H1 (cell line): ENCODE measurements around the gene DSE. TPM values are rescaled to one million over a fixed set of nuclear protein-coding genes. Genes with fewer than 3 reads are reported as not detected.

Experiments used
- CTCF ChIA-PET: fragments of 300-600 bp; sonication (Branson Sonifier 250); formaldehyde crosslinking; loops from one replicate; lab custom pipeline; 2021; ENCODE audit not compliant: partially characterized antibody; lab: Charles Lee
- POLR2A ChIA-PET: fragments of 300-600 bp; sonication (Branson Sonifier 250); formaldehyde crosslinking; loops from one replicate; lab custom pipeline; 2021; ENCODE audit warnings: inconsistent platforms; ENCODE audit not compliant: partially characterized antibody; lab: Charles Lee
- DNase-seq, 2 experiments: peaks; one replicate each; pipeline versions ENCODE4 v3.0.0 to v3.0.0-alpha.2; 2010 to 2022; ENCODE audit warnings: low spot score in 2 of 2, low read depth in 1 of 2, mixed read lengths in 1 of 2
- FAIRE-seq: peaks from 2 replicates; lab custom pipeline; 2011; peaks lifted over from hg19 to GRCh38; lab: Jason Lieb, UNC
- H2AFZ ChIP-seq: 2 replicates; pipeline ENCODE4 v1.8.1; 2012; ENCODE audit warnings: low read length, inconsistent platforms
- H2AK5ac ChIP-seq: 2 replicates; pipeline ENCODE4 v1.6.1; 2013; ENCODE audit warnings: low read depth, low read length
- H2BK120ac ChIP-seq: replicated peaks from 2 replicates; pipeline ENCODE3; 2013; ENCODE audit warnings: low read depth, low read length, inconsistent platforms
- H2BK12ac ChIP-seq: 2 replicates; pipeline ENCODE4 v1.6.1; 2013; ENCODE audit warnings: low read depth, low read length
- H2BK15ac ChIP-seq: 2 replicates; pipeline ENCODE4 v1.6.1; 2013; ENCODE audit warnings: low read length
- H2BK20ac ChIP-seq: 2 replicates; pipeline ENCODE4 v1.6.1; 2013; ENCODE audit warnings: low read length
- H2BK5ac ChIP-seq: 2 replicates; pipeline ENCODE4 v1.6.1; 2013; ENCODE audit warnings: low read depth, low read length
- H3K14ac ChIP-seq: 2 replicates; pipeline ENCODE4 v1.6.1; 2013; ENCODE audit warnings: inconsistent platforms; ENCODE audit not compliant: insufficient read length
- H3K18ac ChIP-seq: 2 replicates; pipeline ENCODE4 v1.6.1; 2013; ENCODE audit warnings: low read length; ENCODE audit errors: extremely low read depth
- H3K23ac ChIP-seq: 2 replicates; pipeline ENCODE4 v1.6.1; 2013; ENCODE audit warnings: inconsistent platforms; ENCODE audit not compliant: insufficient read length
- H3K23me2 ChIP-seq: 2 replicates; pipeline ENCODE4 v1.6.1; 2013; ENCODE audit warnings: low read depth, low read length
- H3K27ac ChIP-seq: 2 replicates; pipeline ENCODE4 v1.6.1; 2011; ENCODE audit warnings: low read depth, low read length, inconsistent platforms
- H3K27me3 ChIP-seq, 4 experiments: replicated peaks in 1 of 4; 1 replicate in 1 of 4; 2 replicates in 3 of 4; pipeline versions ENCODE4 v1.6.1 to v1.8.1; 2011 to 2013; ENCODE audit warnings: low read length in 3 of 4, mild to moderate bottlenecking in 3 of 4, inconsistent platforms in 2 of 4, mixed read lengths in 2 of 4, moderate library complexity in 1 of 4; ENCODE audit not compliant: control insufficient read depth in 3 of 4, insufficient read depth in 3 of 4; ENCODE audit errors: extremely low read depth in 1 of 4
- H3K36me3 ChIP-seq, 4 experiments: 2 replicates each; pipeline versions ENCODE4 v1.6.1 to v1.8.1; 2011 to 2013; ENCODE audit warnings: mild to moderate bottlenecking in 4 of 4, low read length in 3 of 4, moderate library complexity in 2 of 4, control low read depth in 1 of 4, inconsistent platforms in 1 of 4; ENCODE audit not compliant: insufficient read depth in 4 of 4, control insufficient read depth in 2 of 4
- H3K4ac ChIP-seq: replicated peaks from 2 replicates; pipeline ENCODE3; 2013; ENCODE audit warnings: low read length, low read depth, mixed read lengths, inconsistent platforms; ENCODE audit not compliant: insufficient read length
- H3K4me1 ChIP-seq, 4 experiments: replicated peaks in 1 of 4; 1 replicate in 1 of 4; 2 replicates in 3 of 4; pipeline versions ENCODE4 v1.6.1 to v1.8.1; 2011 to 2013; ENCODE audit warnings: low read length in 3 of 4, inconsistent platforms in 2 of 4, mixed read lengths in 1 of 4; ENCODE audit not compliant: insufficient read depth in 4 of 4, control insufficient read depth in 3 of 4
- H3K4me2 ChIP-seq, 2 experiments: 2 replicates each; pipeline versions ENCODE4 v1.6.1 to v1.8.1; 2011 to 2013; ENCODE audit warnings: low read depth in 2 of 2, low read length in 2 of 2, control low read depth in 1 of 2, inconsistent platforms in 1 of 2, mild to moderate bottlenecking in 1 of 2; ENCODE audit not compliant: insufficient read depth in 1 of 2
- H3K4me3 ChIP-seq, 4 experiments: fragments of 200-600, 300-600 bp in 1 of 4; sonication (generic), shearing (Covaris generic), sonication (Bioruptor Twin) in 1 of 4; 2 replicates each; pipeline versions ENCODE4 v1.5.1 to v1.8.1; 2011 to 2016; ENCODE audit warnings: low read length in 4 of 4, low read depth in 3 of 4, control low read depth in 2 of 4, inconsistent platforms in 2 of 4, mild to moderate bottlenecking in 2 of 4, mixed read lengths in 1 of 4, moderate library complexity in 1 of 4; ENCODE audit not compliant: insufficient read depth in 2 of 4; ENCODE audit errors: extremely low read depth in 1 of 4
- H3K56ac ChIP-seq: replicated peaks from 2 replicates; pipeline ENCODE3; 2013; ENCODE audit warnings: low read depth, mild to moderate bottlenecking, mixed read lengths, low read length, inconsistent platforms; ENCODE audit not compliant: insufficient read length
- H3K79me1 ChIP-seq: 2 replicates; pipeline ENCODE4 v1.6.1; 2013; ENCODE audit warnings: low read depth, low read length, control low read depth
- H3K79me2 ChIP-seq, 2 experiments: 2 replicates each; pipeline versions ENCODE4 v1.6.1 to v1.8.1; 2012 to 2013; ENCODE audit warnings: low read length in 2 of 2, mild to moderate bottlenecking in 2 of 2, inconsistent platforms in 1 of 2; ENCODE audit not compliant: insufficient read depth in 2 of 2, control insufficient read depth in 1 of 2
- H3K9ac ChIP-seq, 4 experiments: replicated peaks in 1 of 4; 1 replicate in 1 of 4; 2 replicates in 3 of 4; pipeline versions ENCODE4 v1.6.1 to v1.8.1; 2011 to 2013; ENCODE audit warnings: low read depth in 3 of 4, low read length in 3 of 4, control low read depth in 2 of 4, mild to moderate bottlenecking in 2 of 4, moderate library complexity in 2 of 4, inconsistent platforms in 1 of 4; ENCODE audit errors: extremely low read depth in 1 of 4
- H3K9me3 ChIP-seq, 2 experiments: 2 replicates each; pipeline versions ENCODE4 v1.6.1 to v1.8.1; 2012 to 2013; ENCODE audit warnings: mild to moderate bottlenecking in 2 of 2, moderate library complexity in 2 of 2, control low read depth in 1 of 2, inconsistent platforms in 1 of 2, low read depth in 1 of 2, low read length in 1 of 2, mixed read lengths in 1 of 2; ENCODE audit not compliant: insufficient read depth in 2 of 2
- H4K20me1 ChIP-seq, 2 experiments: replicated peaks in 1 of 2; 2 replicates each; pipeline versions ENCODE3 to v1.8.1; 2011 to 2013; ENCODE audit warnings: inconsistent platforms in 2 of 2, low read length in 2 of 2, mild to moderate bottlenecking in 1 of 2; ENCODE audit not compliant: insufficient read depth in 2 of 2, control insufficient read depth in 1 of 2
- H4K5ac ChIP-seq: 2 replicates; pipeline ENCODE4 v1.6.1; 2013; ENCODE audit warnings: low read length, low read depth, mixed read lengths, inconsistent platforms; ENCODE audit not compliant: insufficient read length
- H4K8ac ChIP-seq: 2 replicates; pipeline ENCODE4 v1.8.0; 2013; ENCODE audit warnings: mild to moderate bottlenecking, moderate library complexity, low read length, inconsistent platforms; ENCODE audit not compliant: insufficient read depth; ENCODE audit errors: extremely low read depth
- H4K91ac ChIP-seq: replicated peaks from 2 replicates; pipeline ENCODE3; 2013; ENCODE audit warnings: low read length, mixed read lengths, inconsistent platforms; ENCODE audit not compliant: insufficient read length
- BACH1 ChIP-seq: IDR thresholded peaks from 2 replicates; pipeline ENCODE4 v1.6.1; 2012; ENCODE audit warnings: low read length, improper control_type of control experiment
- CHD1 ChIP-seq: IDR thresholded peaks from 2 replicates; pipeline ENCODE4 v1.6.1; 2012; ENCODE audit warnings: low read depth, low read length, improper control_type of control experiment
- CTBP2 ChIP-seq: IDR thresholded peaks from 2 replicates; pipeline ENCODE4 v1.7.0; 2011; ENCODE audit warnings: borderline replicate concordance, mild to moderate bottlenecking, moderate library complexity, mixed read lengths, low read length; ENCODE audit not compliant: insufficient read depth, insufficient read length
- RBBP5 ChIP-seq: IDR thresholded peaks from 2 replicates; pipeline ENCODE4 v1.7.1; 2012; ENCODE audit warnings: low read depth, mild to moderate bottlenecking, inconsistent platforms, low read length, moderate library complexity, borderline replicate concordance
- RFX5 ChIP-seq: IDR thresholded peaks from 2 replicates; pipeline ENCODE4 v1.6.1; 2011; ENCODE audit warnings: low read depth, low read length, improper control_type of control experiment, borderline replicate concordance
- SP4 ChIP-seq: IDR thresholded peaks from 2 replicates; pipeline ENCODE4 v1.6.1; 2012; ENCODE audit warnings: low read length, inconsistent platforms
- TBP ChIP-seq: IDR thresholded peaks from 2 replicates; pipeline ENCODE4 v1.6.1; 2011; ENCODE audit warnings: low read depth, low read length, improper control_type of control experiment
- polyA plus RNA-seq, 7 experiments: library from polyadenylated mRNA; depleted of rRNA in 3 of 7; stranded (reverse) in 5 of 7; unstranded in 2 of 7; fragments of >200 nt in 5 of 7; fragments of 200-250 nt in 2 of 7; gene quantifications; 1 replicate in 5 of 7; 2 replicates in 1 of 7; 4 replicates in 1 of 7; pipeline versions ENCODE4 v1.2.1 to v1.2.3, GENCODE V29; 2011 to 2013; ENCODE audit warnings: missing spikeins in 2 of 7, mixed read lengths in 2 of 7
- total RNA-seq: library from RNA; stranded (reverse); fragmentation: NEBNext Ultra II Directional; extraction: Animal tissue kit (Norgen Biotek cat#: 25700); gene quantifications from 2 replicates; pipeline ENCODE4 v1.2.1, GENCODE V29; 2021
- TF ChIP-seq, protein P1 (sequence below): IDR thresholded peaks from 2 replicates; pipeline ENCODE4 v1.6.1; 2011; ENCODE audit warnings: low read depth, mild to moderate bottlenecking, low read length; ENCODE audit not compliant: insufficient read depth

Gene DSE
- total and polyA plus RNA-seq, 2 of the 8 experiments (the other 6 are each of a cell fraction or from before 2014, with no cell fraction given) = 32.5 to 94.4 TPM

DNA sequence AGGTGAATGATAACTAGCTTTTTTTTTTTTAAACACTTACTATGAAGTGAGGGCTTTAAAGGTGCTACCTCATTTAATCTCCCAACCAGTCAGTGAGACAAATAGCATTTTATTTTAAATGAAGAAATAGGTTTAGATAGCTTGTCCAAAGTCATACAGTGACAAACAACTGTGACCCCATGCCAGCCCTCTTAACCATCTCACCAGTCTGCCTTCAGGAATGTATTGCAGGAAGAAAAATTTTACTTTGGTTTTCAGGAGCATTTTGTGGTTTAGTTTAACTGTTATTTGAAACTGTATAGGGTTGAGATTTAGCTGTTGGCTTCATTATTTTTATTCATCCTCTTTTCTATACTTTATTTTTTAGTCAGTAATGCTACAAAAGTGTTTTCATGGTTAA, 18.6 kb downstream of the DSE start:
- POLR2A ChIA-PET = interaction anchor here (1.3 to 1.5 kb wide), 2 partner anchors 14 to 18 kb away, joined by 4 read pairs; no protein-coding TSS in a partner anchor
- H3K4me2 ChIP-seq = no peak overlapping the region
- no peak for DNase-seq

More for the DNA sequence above, 18.6 kb downstream of the DSE start:
- Histone ChIP-seq H3K36me3 (no peaks in the 10 kb centered on the region), H3K4ac (no peak overlapping the region), H2BK120ac (no peak overlapping the region), H3K23ac (no peak overlapping the region), H2AK5ac (no peak overlapping the region), H4K5ac (no peak overlapping the region), H4K91ac (no peak overlapping the region), H3K27ac (no peak overlapping the region), H3K56ac (no peak overlapping the region), H3K4me3 (no peak overlapping the region), H3K18ac (no peak overlapping the region), H2BK12ac (no peak overlapping the region), H4K20me1 (peaks cover 1 to 3% of the 10 kb centered on the region in 2 experiments), H2AFZ (no peak overlapping the region), H3K14ac (no peak overlapping the region), H3K23me2 (no peaks in the 10 kb centered on the region), H3K4me1 (peaks cover 3 to 6% (median 5%) of the 10 kb centered on the region in 4 experiments; a peak in 5 of 7 replicates), H3K79me2 (peaks cover 0 to 90% of the 10 kb centered on the region in 2 experiments; a peak in 3 of 4 replicates), H3K9ac (no peak overlapping the region), H2BK15ac (no peak overlapping the region), H2BK20ac (no peak overlapping the region), H3K27me3 (no peaks in the 10 kb centered on the region), H3K9me3 (no peaks in the 10 kb centered on the region), H4K8ac (no peak overlapping the region), H2BK5ac (no peak overlapping the region), H3K79me1 (peaks cover 13% of the 10 kb centered on the region; the same call in 1 of the 2 replicates)
- CTCF ChIA-PET = interaction anchor here (0.8 to 1.1 kb wide), 3 partner anchors 11 to 106 kb away, joined by 3 read pairs; no protein-coding TSS in a partner anchor
- TF ChIP-seq RBBP5 = no peak
- no peak for TF ChIP-seq SP4
- no peak for TF ChIP-seq CTBP2
- TF ChIP-seq, protein P1, sequence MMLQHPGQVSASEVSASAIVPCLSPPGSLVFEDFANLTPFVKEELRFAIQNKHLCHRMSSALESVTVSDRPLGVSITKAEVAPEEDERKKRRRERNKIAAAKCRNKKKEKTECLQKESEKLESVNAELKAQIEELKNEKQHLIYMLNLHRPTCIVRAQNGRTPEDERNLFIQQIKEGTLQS = no peak
- TF ChIP-seq TBP = no peak
- no peak for TF ChIP-seq BACH1
- TF ChIP-seq CHD1 = no peak
- TF ChIP-seq RFX5 = no peak
- no peak for FAIRE-seq
